ENCODE results near the gene IFIT3.
A peak's percentile ranks its signal among the peaks of the same experiment; 100 is the strongest.
"Not testable (repeated sequence)": the region's sequence is repeated elsewhere in the genome, so short reads cannot be mapped to it uniquely, and the experiment has no call there.

The IFIT3 gene

DNA sequence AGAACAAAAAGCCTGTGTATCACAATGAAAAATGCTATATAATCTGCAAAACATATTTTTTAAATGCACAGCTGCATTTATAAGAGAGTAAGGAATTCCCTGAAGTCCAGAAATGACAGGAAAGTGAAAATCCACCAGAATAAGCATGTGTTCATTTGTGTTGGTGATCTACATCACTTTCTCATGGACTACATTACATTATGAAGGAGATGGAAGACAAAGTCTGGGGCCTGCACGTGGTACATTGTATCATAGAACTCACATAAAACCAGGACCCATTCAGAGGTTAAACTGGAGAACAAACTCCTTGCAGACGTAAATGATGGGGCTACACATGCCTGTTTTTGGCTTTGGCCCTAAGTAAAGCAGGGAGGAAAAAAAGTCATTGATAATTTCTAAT, 16.4 kb downstream of the IFIT3 start:
- Histone ChIP-seq H3K9me3 (ENCODE audit: low read depth, low read length) (no peaks in the 10 kb centered on the region), H3K4me3 (no peak overlapping the region), H3K36me3 (ENCODE audit: insufficient read depth, low read length) (no peaks in the 10 kb centered on the region), H3K9ac (ENCODE audit: insufficient read length) (no peak overlapping the region), H3K27ac (no peak overlapping the region)
- no peak for DNase-seq (ENCODE audit: low read depth, low spot score)
- TF ChIP-seq EZH2 (IDR thresholded peaks at IDR 0.05) (no peak), FOXP2 (optimal IDR thresholded peaks at IDR 0.05; ENCODE audit: control extremely low read depth, extremely low read length, insufficient read depth) (no peak), POLR2AphosphoS5 (IDR thresholded peaks at IDR 0.05; ENCODE audit: borderline replicate concordance, low read depth, low read length) (no peak)

DNA sequence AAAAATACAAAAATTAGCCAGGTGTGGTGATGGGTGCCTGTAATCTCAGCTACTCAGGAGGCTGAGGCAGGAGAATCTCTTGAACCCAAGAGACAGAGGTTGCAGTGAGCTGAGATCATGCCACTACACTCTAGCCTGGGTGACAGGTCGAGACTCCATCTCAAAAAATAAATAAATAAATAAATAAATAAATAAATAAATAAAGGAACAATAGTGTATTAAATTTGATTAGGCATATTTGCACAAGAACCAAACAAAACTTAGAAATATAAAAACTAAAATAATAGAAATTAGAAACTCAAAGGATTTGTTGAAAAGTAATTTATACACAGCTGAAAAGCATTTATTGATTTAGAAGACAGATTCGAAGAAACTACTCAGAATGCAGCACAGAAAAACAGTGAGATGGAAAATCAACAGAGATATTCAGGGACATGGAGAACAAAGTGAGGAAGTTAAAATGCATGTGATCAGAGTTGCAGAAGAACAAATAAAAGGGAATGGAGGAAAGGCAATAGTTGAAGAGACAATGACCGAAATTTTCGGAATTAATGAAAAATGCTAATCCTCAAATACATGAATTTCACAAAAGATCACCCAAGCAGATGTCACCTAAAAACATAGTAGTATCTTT, 17.7 kb downstream of the IFIT3 start:
- H3K27ac ChIP-seq: peak overlapping the region; percentile 82; the same call in 1 of the 2 replicates
- no peak overlapping the region for H3K9ac ChIP-seq (ENCODE audit: insufficient read length)
- no peaks in the 10 kb centered on the region for H3K36me3 ChIP-seq (ENCODE audit: insufficient read depth, low read length)
- H3K9me3 ChIP-seq (ENCODE audit: low read depth, low read length): no peaks in the 10 kb centered on the region
- no peak overlapping the region for H3K4me3 ChIP-seq
- no peak for DNase-seq (ENCODE audit: low read depth, low spot score)
- TF ChIP-seq POLR2AphosphoS5 (IDR thresholded peaks at IDR 0.05; ENCODE audit: borderline replicate concordance, low read depth, low read length) (no peak), FOXP2 (optimal IDR thresholded peaks at IDR 0.05; ENCODE audit: control extremely low read depth, extremely low read length, insufficient read depth) (no peak), EZH2 (IDR thresholded peaks at IDR 0.05) (no peak)

DNA sequence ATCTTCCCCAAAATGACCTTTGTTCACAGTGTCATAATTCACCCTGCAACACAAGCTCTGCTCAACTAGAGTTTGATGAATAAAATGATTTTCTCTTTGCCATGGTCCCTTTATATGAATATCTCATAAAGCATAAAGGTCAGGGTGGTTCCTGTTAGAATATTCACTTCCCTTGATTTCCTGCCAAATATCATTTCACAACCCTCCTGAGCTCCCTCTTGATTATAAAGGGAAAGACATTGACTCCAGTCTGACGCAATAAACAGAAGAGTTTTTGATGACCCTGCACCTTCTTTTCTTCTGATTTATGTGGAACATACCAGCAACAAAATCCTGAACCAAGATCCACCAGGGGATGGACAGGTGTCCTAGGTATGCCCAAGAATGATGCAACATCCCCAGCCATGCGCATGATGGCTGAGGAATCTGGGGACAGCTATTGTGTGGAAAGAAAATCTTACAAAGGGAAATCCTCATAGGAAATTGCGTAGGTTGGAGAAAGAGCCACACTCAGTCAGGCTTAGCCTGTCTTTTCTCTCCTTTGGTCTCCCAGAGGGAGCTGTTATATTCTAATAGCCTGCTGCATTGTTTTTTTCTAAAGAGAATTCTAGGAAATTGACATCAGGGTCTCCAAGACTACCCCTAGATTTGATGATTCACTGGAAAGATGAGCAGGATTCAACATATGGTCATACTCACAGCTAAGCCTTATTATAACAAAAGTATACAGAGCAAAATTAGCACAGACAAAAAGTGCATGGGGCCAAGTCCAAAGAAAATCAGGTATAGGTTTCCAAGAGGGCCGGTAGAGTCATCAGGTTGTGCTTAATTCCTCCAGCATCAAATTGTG, 18.8 kb downstream of the IFIT3 start:
- Histone ChIP-seq H3K36me3 (ENCODE audit: insufficient read depth, low read length) (no peaks in the 10 kb centered on the region), H3K9me3 (ENCODE audit: low read depth, low read length) (no peaks in the 10 kb centered on the region), H3K4me3 (peak overlapping the region; percentile 25; the same call in 1 of the 2 replicates), H3K27ac (peak overlapping the region; percentile 82), H3K9ac (ENCODE audit: insufficient read length) (no peak overlapping the region)
- no peak for TF ChIP-seq POLR2AphosphoS5 (IDR thresholded peaks at IDR 0.05; ENCODE audit: borderline replicate concordance, low read depth, low read length)
- no peak for TF ChIP-seq EZH2 (IDR thresholded peaks at IDR 0.05)
- no peak for TF ChIP-seq FOXP2 (optimal IDR thresholded peaks at IDR 0.05; ENCODE audit: control extremely low read depth, extremely low read length, insufficient read depth)
- DNase-seq (ENCODE audit: low read depth, low spot score): peak; percentile 52

DNA sequence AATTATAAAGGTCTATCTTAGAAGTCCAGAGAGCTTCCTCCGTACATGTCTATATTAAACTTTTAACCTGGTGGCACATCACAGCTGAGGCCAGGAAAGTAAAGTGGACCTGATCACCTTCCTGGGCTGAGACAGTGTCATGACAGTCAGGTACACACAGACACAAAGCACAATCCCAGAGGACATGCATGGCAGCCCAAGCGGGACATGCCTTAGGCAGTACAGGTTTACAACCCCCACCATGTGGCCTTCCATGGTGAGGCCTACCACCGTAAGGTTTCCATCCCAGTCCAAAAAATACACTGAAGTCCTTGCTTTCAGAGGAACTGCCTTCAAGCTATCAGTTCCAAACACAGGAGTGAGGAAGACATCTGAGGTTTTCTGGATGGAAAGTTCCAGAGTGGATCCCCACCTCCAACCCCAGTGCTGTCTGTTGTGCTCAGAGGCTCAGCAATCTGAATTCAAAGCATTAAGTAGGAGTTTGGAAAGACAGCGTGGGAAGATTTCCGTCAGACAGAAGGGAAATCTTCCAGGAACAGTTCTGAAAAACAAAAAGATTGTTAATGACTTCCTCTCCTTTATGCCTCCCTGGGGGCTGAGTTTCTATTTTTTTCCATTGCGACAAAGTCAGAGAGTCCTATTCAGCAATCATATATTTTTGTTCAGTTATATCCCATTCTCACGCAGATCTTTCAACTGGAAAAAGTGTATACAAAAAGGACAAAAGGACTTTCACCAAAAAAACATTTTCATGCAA, 20.1 kb downstream of the IFIT3 start:
- Histone ChIP-seq H3K36me3 (ENCODE audit: insufficient read depth, low read length) (no peaks in the 10 kb centered on the region), H3K9me3 (ENCODE audit: low read depth, low read length) (no peaks in the 10 kb centered on the region), H3K9ac (ENCODE audit: insufficient read length) (no peak overlapping the region), H3K27ac (no peak overlapping the region), H3K4me3 (no peak overlapping the region)
- no peak for DNase-seq (ENCODE audit: low read depth, low spot score)
- TF ChIP-seq POLR2AphosphoS5 (IDR thresholded peaks at IDR 0.05; ENCODE audit: borderline replicate concordance, low read depth, low read length) (no peak), EZH2 (IDR thresholded peaks at IDR 0.05) (no peak), FOXP2 (optimal IDR thresholded peaks at IDR 0.05; ENCODE audit: control extremely low read depth, extremely low read length, insufficient read depth) (no peak)

DNA sequence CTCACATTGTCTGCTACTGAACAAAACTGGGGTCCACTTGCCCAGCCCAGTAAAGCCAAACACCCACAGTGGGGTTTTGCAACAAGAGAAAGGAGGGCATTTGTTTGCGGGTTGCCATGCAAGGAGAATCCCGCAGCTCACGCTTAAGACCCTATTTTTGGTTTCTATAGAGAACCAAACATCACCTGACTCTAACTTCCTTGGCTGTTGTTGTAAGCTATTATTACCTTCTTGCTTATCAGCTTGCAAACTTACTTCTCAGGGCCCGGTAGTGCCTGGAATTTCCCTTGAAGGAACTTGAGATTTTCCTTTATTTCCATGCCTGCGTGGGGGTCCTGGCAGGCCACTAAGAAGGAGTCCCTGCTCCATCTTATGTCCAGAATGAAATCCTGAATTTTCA, 20.7 kb downstream of the IFIT3 start:
- Histone ChIP-seq H3K4me3 (no peak overlapping the region), H3K9me3 (ENCODE audit: low read depth, low read length) (no peaks in the 10 kb centered on the region), H3K9ac (ENCODE audit: insufficient read length) (no peak overlapping the region), H3K36me3 (ENCODE audit: insufficient read depth, low read length) (no peaks in the 10 kb centered on the region), H3K27ac (no peak overlapping the region)
- DNase-seq (ENCODE audit: low read depth, low spot score): no peak
- TF ChIP-seq POLR2AphosphoS5 (IDR thresholded peaks at IDR 0.05; ENCODE audit: borderline replicate concordance, low read depth, low read length) (no peak), EZH2 (IDR thresholded peaks at IDR 0.05) (no peak), FOXP2 (optimal IDR thresholded peaks at IDR 0.05; ENCODE audit: control extremely low read depth, extremely low read length, insufficient read depth) (no peak)

DNA sequence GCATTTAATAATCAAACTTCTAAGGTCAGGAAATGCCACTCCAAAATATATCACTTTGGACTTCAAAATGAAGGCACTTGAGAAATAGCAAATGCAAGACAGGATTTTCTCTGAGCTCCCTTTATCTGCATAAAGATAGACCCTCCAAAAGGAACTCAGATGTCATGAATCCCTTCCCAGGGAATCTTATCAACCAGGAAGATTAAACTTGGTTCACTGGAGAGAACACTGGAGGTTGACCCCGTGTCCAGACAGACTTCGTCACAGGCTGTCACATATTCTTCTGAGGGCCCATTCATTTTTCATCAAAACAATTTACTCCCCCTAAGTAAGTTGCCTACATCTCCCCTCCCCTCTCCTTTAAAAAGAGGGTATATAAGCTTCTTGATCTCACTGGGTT, 21.2 kb downstream of the IFIT3 start:
- TF ChIP-seq POLR2AphosphoS5 (IDR thresholded peaks at IDR 0.05; ENCODE audit: borderline replicate concordance, low read depth, low read length): no peak
- no peak for TF ChIP-seq FOXP2 (optimal IDR thresholded peaks at IDR 0.05; ENCODE audit: control extremely low read depth, extremely low read length, insufficient read depth)
- TF ChIP-seq EZH2 (IDR thresholded peaks at IDR 0.05): no peak
- H3K36me3 ChIP-seq (ENCODE audit: insufficient read depth, low read length): no peaks in the 10 kb centered on the region
- no peak overlapping the region for H3K4me3 ChIP-seq
- H3K9ac ChIP-seq (ENCODE audit: insufficient read length): no peak overlapping the region
- no peak overlapping the region for H3K27ac ChIP-seq
- no peaks in the 10 kb centered on the region for H3K9me3 ChIP-seq (ENCODE audit: low read depth, low read length)
- no peak for DNase-seq (ENCODE audit: low read depth, low spot score)

DNA sequence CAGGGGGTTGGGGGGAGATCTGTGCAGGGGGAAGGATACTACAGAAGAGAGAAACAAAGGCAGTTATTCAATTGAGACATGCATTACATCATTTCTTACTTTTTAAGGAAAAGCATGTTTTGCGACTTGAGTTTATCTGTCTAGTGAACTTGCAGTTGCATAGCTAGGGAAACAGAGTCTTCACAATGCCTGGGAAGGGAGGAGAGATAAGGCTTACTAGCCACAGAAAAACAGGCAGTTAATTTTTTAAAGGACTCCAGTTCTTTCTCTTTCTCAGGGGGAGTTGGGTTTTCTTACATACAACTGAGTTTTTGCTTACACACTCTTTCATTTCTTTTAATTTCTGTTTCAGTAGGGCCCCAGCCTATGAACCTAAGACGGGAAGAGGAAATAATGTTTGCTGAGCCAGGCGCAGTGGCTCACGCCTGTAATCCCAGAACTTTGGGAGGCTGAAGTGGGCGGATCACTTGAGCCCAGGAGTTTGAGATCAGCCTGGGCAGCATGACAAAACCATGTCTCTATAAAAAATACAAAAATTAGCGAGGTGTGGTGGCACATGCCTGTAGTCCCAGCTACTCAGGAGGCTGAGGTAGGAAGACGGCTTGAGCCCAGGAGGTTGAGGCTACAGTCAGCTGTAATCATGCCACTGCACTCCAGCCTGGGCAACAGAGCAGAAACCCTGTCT, 23.0 kb downstream of the IFIT3 start:
- not testable (repeated sequence) for H3K36me3 ChIP-seq (ENCODE audit: insufficient read depth, low read length); H3K9me3 ChIP-seq (ENCODE audit: low read depth, low read length); DNase-seq (ENCODE audit: low read depth, low spot score); H3K4me3 ChIP-seq
- peak overlapping the region; percentile 91 for H3K27ac ChIP-seq
- peak overlapping the region; percentile 26 for H3K9ac ChIP-seq (ENCODE audit: insufficient read length)

DNA sequence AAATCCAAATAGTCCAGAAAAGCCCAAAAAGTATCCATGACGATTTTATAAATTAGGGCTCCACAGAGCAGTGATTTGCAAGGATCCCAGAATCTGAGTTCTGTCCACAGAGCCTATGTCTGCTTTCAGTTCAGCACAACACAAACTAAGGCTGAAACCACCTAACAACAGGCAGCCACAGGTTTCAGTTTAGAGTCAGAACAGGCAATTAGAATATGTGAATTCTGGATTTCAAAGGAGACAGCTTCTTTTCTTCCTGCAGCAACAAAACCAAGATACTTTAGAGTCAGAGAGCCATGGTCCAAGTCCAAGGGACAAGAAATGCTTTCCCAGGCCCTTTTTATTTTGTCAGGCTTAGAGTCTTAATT, 23.6 kb downstream of the IFIT3 start:
- peak overlapping the region; percentile 33 for H3K9ac ChIP-seq (ENCODE audit: insufficient read length)
- H3K4me3 ChIP-seq: peak overlapping the region; percentile 30; the same call in 1 of the 2 replicates
- no peaks in the 10 kb centered on the region for H3K36me3 ChIP-seq (ENCODE audit: insufficient read depth, low read length)
- no peaks in the 10 kb centered on the region for H3K9me3 ChIP-seq (ENCODE audit: low read depth, low read length)
- DNase-seq (ENCODE audit: low read depth, low spot score): no peak
- no peak for TF ChIP-seq POLR2AphosphoS5 (IDR thresholded peaks at IDR 0.05; ENCODE audit: borderline replicate concordance, low read depth, low read length)
- peak overlapping the region; percentile 91 for H3K27ac ChIP-seq
